Non-pigmented ciliary epithelial cell (primary cell): ENCODE results near the gene SNX30.

Experiments used
- DNase-seq: peaks from one replicate; pipeline ENCODE4 v3.0.0-alpha.2; 2010; ENCODE audit warnings: low read depth

The SNX30 gene

GRCh38 chr9:112858005-112858404 is 107.4 kb downstream of the SNX30 start:
- DNase-seq = no peak

GRCh38 chr9:112858625-112859147 is 108.1 kb downstream of the SNX30 start:
- DNase-seq = no peak

- DNase-seq = no peak
Observed at GRCh38 chr9:112860451-112860850, 109.9 kb downstream of the SNX30 start.

- no peak for DNase-seq
Observed at GRCh38 chr9:112861155-112861554, 110.6 kb downstream of the SNX30 start.

- no peak for DNase-seq
Observed at GRCh38 chr9:112861638-112862555, 111.3 kb downstream of the SNX30 start.

GRCh38 chr9:112863214-112863613 is 112.7 kb downstream of the SNX30 start:
- no peak for DNase-seq

GRCh38 chr9:112863746-112864145 is 113.2 kb downstream of the SNX30 start:
- DNase-seq = no peak

GRCh38 chr9:112864403-112864802 is 113.8 kb downstream of the SNX30 start:
- no peak for DNase-seq

GRCh38 chr9:112864982-112865381 is 114.4 kb downstream of the SNX30 start:
- no peak for DNase-seq

- DNase-seq = no peak
Observed at GRCh38 chr9:112866662-112867274, 116.2 kb downstream of the SNX30 start.

- peak; percentile 31 for DNase-seq
Observed at GRCh38 chr9:112867275-112867991, 116.9 kb downstream of the SNX30 start.

GRCh38 chr9:112868461-112868860 is 117.9 kb downstream of the SNX30 start:
- DNase-seq = no peak

- DNase-seq = no peak
Observed at GRCh38 chr9:112869041-112869529, 118.5 kb downstream of the SNX30 start.

GRCh38 chr9:112869917-112870316 is 119.4 kb downstream of the SNX30 start:
- DNase-seq = no peak

- no peak for DNase-seq
Observed at GRCh38 chr9:112870556-112870955, 120.0 kb downstream of the SNX30 start.

- DNase-seq = no peak
Observed at GRCh38 chr9:112872019-112872418, 121.5 kb downstream of the SNX30 start.

GRCh38 chr9:112873773-112874405 is 123.3 kb downstream of the SNX30 start:
- DNase-seq = no peak

GRCh38 chr9:112878752-112879151 is 128.2 kb downstream of the SNX30 start:
- no peak for DNase-seq

- no peak for DNase-seq
Observed at GRCh38 chr9:112880650-112881049, 130.1 kb downstream of the SNX30 start.

- no peak for DNase-seq
Observed at GRCh38 chr9:112881331-112881730, 130.8 kb downstream of the SNX30 start.

GRCh38 chr9:112884101-112884500 is 133.5 kb downstream of the SNX30 start:
- no peak for DNase-seq

- DNase-seq = no peak
Observed at GRCh38 chr9:112884721-112885120, 134.2 kb downstream of the SNX30 start.
